GM23248 (cell line): ENCODE measurements around the gene PPP1R12B.
"Not testable (repeated sequence)": the region's sequence is repeated elsewhere in the genome, so short reads cannot be mapped to it uniquely, and the experiment has no call there.

Experiments used
- EZH2 ChIP-seq: fragments of 200-600 bp; sonication (generic); IDR thresholded peaks from 2 replicates; pipeline ENCODE4 v1.6.1; 2018; ENCODE audit warnings: antibody characterized with exemption, mild to moderate bottlenecking; ENCODE audit not compliant: insufficient read depth, poor library complexity, severe bottlenecking
- EZH2phosphoT487 ChIP-seq: fragments of 200-600 bp; sonication (generic); IDR thresholded peaks from 2 replicates; pipeline ENCODE4 v1.6.1; 2018; ENCODE audit warnings: antibody characterized with exemption, moderate library complexity, mild to moderate bottlenecking, low read depth; ENCODE audit not compliant: insufficient read depth

- TF ChIP-seq EZH2phosphoT487, EZH2: not testable (repeated sequence)
Measured at GRCh38 chr1:202556037-202556436, 207.5 kb downstream of the PPP1R12B start.
